ENCODE measurements around the gene ANLN.
A peak's percentile ranks its signal among the peaks of the same experiment; 100 is the strongest.

DNA sequence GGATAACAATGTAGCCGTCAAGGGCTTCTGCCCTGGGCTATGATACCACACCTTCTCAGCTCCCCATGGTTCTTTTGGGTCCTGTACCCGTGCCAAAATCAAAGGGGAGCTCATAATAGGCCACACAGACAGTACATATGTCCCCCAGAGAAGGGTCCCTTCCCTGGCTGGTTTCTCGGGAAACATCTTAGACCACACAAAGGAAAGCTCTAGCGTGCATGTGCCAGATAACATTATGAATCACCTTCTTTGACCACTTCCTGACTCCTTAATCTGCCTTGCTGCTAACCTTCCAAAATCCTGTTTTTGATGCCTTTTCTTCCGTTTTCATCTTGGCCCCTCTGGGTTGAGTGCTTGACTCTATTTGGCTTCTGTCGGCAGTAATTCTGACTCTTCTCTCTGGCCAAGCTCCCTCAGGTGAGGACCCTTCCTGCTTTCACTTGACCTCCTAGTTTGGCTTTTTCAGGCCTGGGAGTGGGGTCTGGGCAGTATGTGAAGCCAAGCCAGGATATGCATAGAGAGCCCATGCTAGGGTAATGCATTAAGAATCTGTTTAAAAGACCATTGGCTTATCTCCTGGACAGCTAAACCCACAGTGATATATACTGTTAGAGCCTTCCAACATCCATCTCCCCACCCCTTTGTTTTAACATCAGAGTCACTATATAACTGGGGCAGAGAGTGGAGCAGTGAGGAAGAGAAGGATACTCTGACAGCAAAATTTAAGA lies 84.8 kb downstream of the ANLN start:
- TF ChIP-seq, protein P1, sequence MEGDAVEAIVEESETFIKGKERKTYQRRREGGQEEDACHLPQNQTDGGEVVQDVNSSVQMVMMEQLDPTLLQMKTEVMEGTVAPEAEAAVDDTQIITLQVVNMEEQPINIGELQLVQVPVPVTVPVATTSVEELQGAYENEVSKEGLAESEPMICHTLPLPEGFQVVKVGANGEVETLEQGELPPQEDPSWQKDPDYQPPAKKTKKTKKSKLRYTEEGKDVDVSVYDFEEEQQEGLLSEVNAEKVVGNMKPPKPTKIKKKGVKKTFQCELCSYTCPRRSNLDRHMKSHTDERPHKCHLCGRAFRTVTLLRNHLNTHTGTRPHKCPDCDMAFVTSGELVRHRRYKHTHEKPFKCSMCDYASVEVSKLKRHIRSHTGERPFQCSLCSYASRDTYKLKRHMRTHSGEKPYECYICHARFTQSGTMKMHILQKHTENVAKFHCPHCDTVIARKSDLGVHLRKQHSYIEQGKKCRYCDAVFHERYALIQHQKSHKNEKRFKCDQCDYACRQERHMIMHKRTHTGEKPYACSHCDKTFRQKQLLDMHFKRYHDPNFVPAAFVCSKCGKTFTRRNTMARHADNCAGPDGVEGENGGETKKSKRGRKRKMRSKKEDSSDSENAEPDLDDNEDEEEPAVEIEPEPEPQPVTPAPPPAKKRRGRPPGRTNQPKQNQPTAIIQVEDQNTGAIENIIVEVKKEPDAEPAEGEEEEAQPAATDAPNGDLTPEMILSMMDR (IDR thresholded peaks at IDR 0.05; ENCODE audit: low read depth, low read length): no peak
- no peak for TF ChIP-seq POLR2A (IDR thresholded peaks at IDR 0.05; ENCODE audit: extremely low read depth, insufficient read length)
- TF ChIP-seq, protein P2, sequence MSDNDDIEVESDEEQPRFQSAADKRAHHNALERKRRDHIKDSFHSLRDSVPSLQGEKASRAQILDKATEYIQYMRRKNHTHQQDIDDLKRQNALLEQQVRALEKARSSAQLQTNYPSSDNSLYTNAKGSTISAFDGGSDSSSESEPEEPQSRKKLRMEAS (IDR thresholded peaks at IDR 0.05; ENCODE audit: low read depth, low read length): peak; percentile 57

Data from NB4 (cell line).